ENCODE results near the gene WAC. TPM values are rescaled to one million over a fixed set of nuclear protein-coding genes. Genes with fewer than 3 reads are reported as not detected.

Gene WAC
- total and polyA plus RNA-seq, 9 of the 15 experiments (the other 6 are each of a cell fraction or from before 2014, with no cell fraction given) = 24.8 to 123 (median 78.2) TPM

- TF ChIP-seq MTA1 (IDR thresholded peaks at IDR 0.05; ENCODE audit: borderline replicate concordance) (no peak; the same call in 1 of the 2 replicates), ZNF592 (IDR thresholded peaks at IDR 0.05) (no peak), CHD2 (IDR thresholded peaks at IDR 0.05; ENCODE audit: low read depth, low read length) (no peak), ZNF589 (CRISPR knock-in tag; IDR thresholded peaks at IDR 0.05; ENCODE audit: low read depth) (no peak), MXI1 (IDR thresholded peaks at IDR 0.05; ENCODE audit: low read depth, low read length) (no peak), NUFIP1 (IDR thresholded peaks at IDR 0.05; ENCODE audit: partially characterized antibody) (no peak), ZNF699 (CRISPR knock-in tag; IDR thresholded peaks at IDR 0.05; ENCODE audit: insufficient replicate concordance) (no peak), SAFB (IDR thresholded peaks at IDR 0.05; ENCODE audit: borderline replicate concordance, low read depth, low read length) (no peak), ZZZ3 (IDR thresholded peaks at IDR 0.05) (no peak), CEBPB (tag; IDR thresholded peaks at IDR 0.05) (peak; percentile 72), THAP12 (CRISPR knock-in tag; IDR thresholded peaks at IDR 0.05) (no peak), BRCA1 (IDR thresholded peaks at IDR 0.05) (no peak), BRCA1 (CRISPR knock-in tag; IDR thresholded peaks at IDR 0.05) (no peak), SNIP1 (IDR thresholded peaks at IDR 0.05; ENCODE audit: low read depth) (no peak), ZNF263 (CRISPR knock-in tag; IDR thresholded peaks at IDR 0.05; ENCODE audit: borderline replicate concordance) (no peak), POLR2G (IDR thresholded peaks at IDR 0.05; ENCODE audit: low read depth, low read length) (no peak), SMAD2 (IDR thresholded peaks at IDR 0.05; ENCODE audit: low read depth, low read length) (no peak), ZNF324 (CRISPR knock-in tag; IDR thresholded peaks at IDR 0.05) (no peak), TARDBP (IDR thresholded peaks at IDR 0.05) (no peak), GABPA (tag; conservative IDR thresholded peaks at IDR 0.05; ENCODE audit: low read depth) (no peak), GTF2B (IDR thresholded peaks at IDR 0.05; ENCODE audit: extremely low read depth, insufficient read length) (no peak)
Measured at GRCh38 chr10:28496481-28496961, 36.4 kb upstream of the WAC start (continued).

Data from K562 (cell line).